ENCODE measurements around the gene BTBD19. TPM values are rescaled to one million over a fixed set of nuclear protein-coding genes. Genes with fewer than 3 reads are reported as not detected.
"Not testable (repeated sequence)": the region's sequence is repeated elsewhere in the genome, so short reads cannot be mapped to it uniquely, and the experiment has no call there.

Gene BTBD19
- polyA plus RNA-seq, 1 of the 3 experiments (the other 2 are of a cell fraction), result 36.9 TPM

DNA sequence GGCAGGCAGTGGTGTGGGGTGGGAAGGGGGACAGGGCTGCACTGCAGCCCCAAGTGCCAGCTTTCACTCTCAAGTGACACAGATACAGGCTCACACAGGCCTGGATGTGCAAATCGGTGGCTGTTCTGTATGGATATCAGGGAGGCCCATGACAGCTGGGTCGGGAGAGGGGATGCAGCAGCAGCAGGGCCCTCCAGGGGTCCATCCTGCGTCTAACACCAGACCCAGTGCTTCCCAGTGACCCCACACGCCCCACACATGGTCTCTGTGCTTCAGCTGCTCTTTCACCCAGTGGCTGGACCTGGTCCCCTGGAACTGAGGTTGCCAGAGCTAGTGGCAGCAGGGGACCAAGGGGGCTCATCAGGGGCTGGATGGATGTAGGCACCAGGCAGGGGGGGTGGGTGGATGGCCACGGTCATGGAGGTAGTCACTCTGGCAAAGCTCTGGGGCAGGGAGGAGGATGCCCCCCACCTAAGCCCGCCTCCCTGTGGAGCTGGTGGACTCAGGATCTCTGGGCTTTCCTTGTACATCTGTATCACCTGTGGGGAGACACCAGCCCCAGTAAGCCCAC is 13.9 kb downstream of the BTBD19 start:
- H3K79me2 ChIP-seq (ENCODE audit: insufficient read depth), result no peaks in the 10 kb centered on the region
- peaks cover 43% of the 10 kb centered on the region for H3F3A ChIP-seq (replicated peaks; ENCODE audit: insufficient read depth)
- no peak overlapping the region for H2AFZ ChIP-seq (ENCODE audit: low read depth)
- no peaks in the 10 kb centered on the region for H4K20me1 ChIP-seq (ENCODE audit: insufficient read depth)
- H3K27ac ChIP-seq (ENCODE audit: low read depth in 2 of 2, low read length in 1 of 2), result no peak overlapping the region
- H3K4me1 ChIP-seq (ENCODE audit: control insufficient read depth in 1 of 2, insufficient read depth in 2 of 2, low read depth in 1 of 2, low read length in 1 of 2), result peaks cover 5 to 7% of the 10 kb centered on the region in 2 experiments; a peak in 1 of 4 replicates
- no peaks in the 10 kb centered on the region for H3K9me2 ChIP-seq
- peaks cover 0 to 4% of the 10 kb centered on the region in 2 experiments for H3K36me3 ChIP-seq (replicated peaks in 1 of 2; ENCODE audit: control insufficient read depth in 1 of 2, insufficient read depth in 2 of 2, low read length in 1 of 2)
- POLR2A ChIA-PET, result interaction anchor here (1.1 to 1.4 kb wide), 4 partner anchors 8 to 493 kb away, joined by 3 to 4 read pairs (median 4); partner anchors contain the start of gene PLK3
- no peak overlapping the region for H3K4me3 ChIP-seq (ENCODE audit: low read depth in 2 of 2, low read length in 1 of 2)
- no peaks in the 10 kb centered on the region for H3K27me3 ChIP-seq (ENCODE audit: insufficient read depth)
- CTCF ChIA-PET, result interaction anchor here (1.1 to 1.3 kb wide), 5 partner anchors 9 to 478 kb away, joined by 3 to 5 read pairs (median 3); no protein-coding TSS in a partner anchor
- H3K4me2 ChIP-seq, result no peak overlapping the region
- H3K9ac ChIP-seq, result no peak overlapping the region
- 100% methylated on average over 1 of the region's 6 CpGs for WGBS (ENCODE audit: low lambda C conversion rate)
- no peaks in the 10 kb centered on the region for H3K9me3 ChIP-seq
- DNase-seq, result no peak
- TF ChIP-seq GATA2 (CRISPR knock-in tag; IDR thresholded peaks at IDR 0.05) (no peak), TCF12 (IDR thresholded peaks at IDR 0.05) (no peak)

DNA sequence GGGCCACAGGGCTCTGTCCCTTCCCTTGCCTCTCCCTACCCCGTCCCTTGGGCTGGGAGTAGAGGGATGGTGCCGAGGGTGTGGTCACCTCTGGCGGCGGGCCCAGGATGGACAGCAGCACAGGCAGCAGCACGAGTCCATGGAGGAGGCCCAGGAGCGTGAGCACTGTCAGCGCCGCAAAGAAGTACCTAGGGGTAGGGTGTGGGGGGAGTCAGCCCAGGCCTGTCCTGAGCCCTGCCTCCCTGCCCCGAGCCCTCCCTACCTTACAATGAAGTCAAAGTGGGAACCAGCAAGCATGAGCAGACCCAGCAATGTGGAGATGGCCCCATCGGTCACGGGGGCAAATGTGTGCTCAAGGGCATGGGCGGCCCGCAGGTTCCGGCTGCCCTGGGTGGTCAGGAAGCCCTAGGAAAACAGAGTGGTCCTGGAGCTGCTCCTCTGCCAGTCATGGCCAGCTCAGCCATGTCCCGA is 14.7 kb downstream of the BTBD19 start:
- no peak overlapping the region for H3K27ac ChIP-seq (ENCODE audit: low read depth in 2 of 2, low read length in 1 of 2)
- H3K4me2 ChIP-seq, result no peak overlapping the region
- DNase-seq, result no peak
- H4K20me1 ChIP-seq (ENCODE audit: insufficient read depth), result no peaks in the 10 kb centered on the region
- no peaks in the 10 kb centered on the region for H3K9me3 ChIP-seq
- ChIA-PET POLR2A (interaction anchor here (0.6 to 1.1 kb wide), 3 partner anchors 9 to 492 kb away, joined by 3 to 4 read pairs (median 3); no protein-coding TSS in a partner anchor), CTCF (interaction anchor here (0.7 to 1.1 kb wide), 2 partner anchors 37 to 95 kb away, joined by 3 read pairs; no protein-coding TSS in a partner anchor)
- H3K27me3 ChIP-seq (ENCODE audit: insufficient read depth), result no peaks in the 10 kb centered on the region
- H3K9me2 ChIP-seq, result no peaks in the 10 kb centered on the region
- WGBS (ENCODE audit: low lambda C conversion rate), result 83% methylated on average over 2 of the region's 15 CpGs
- no peaks in the 10 kb centered on the region for H3K79me2 ChIP-seq (ENCODE audit: insufficient read depth)
- TF ChIP-seq, protein P1, sequence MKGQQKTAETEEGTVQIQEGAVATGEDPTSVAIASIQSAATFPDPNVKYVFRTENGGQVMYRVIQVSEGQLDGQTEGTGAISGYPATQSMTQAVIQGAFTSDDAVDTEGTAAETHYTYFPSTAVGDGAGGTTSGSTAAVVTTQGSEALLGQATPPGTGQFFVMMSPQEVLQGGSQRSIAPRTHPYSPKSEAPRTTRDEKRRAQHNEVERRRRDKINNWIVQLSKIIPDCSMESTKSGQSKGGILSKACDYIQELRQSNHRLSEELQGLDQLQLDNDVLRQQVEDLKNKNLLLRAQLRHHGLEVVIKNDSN (IDR thresholded peaks at IDR 0.05; ENCODE audit: borderline replicate concordance, low read depth), result no peak
- TF ChIP-seq SMC3 (IDR thresholded peaks at IDR 0.05; ENCODE audit: low read depth, low read length) (no peak), EZH2phosphoT487 (IDR thresholded peaks at IDR 0.05; ENCODE audit: borderline replicate concordance, low read depth) (no peak), MEF2A (IDR thresholded peaks at IDR 0.05; ENCODE audit: borderline replicate concordance, low read depth) (no peak)
- H3K4me1 ChIP-seq (ENCODE audit: control insufficient read depth in 1 of 2, insufficient read depth in 2 of 2, low read depth in 1 of 2, low read length in 1 of 2), result peaks cover 5 to 7% of the 10 kb centered on the region in 2 experiments; a peak in 1 of 4 replicates
- peaks cover 35% of the 10 kb centered on the region for H3F3A ChIP-seq (replicated peaks; ENCODE audit: insufficient read depth)
- no peaks in the 10 kb centered on the region for H3K36me3 ChIP-seq (replicated peaks in 1 of 2; ENCODE audit: control insufficient read depth in 1 of 2, insufficient read depth in 2 of 2, low read length in 1 of 2)
- H2AFZ ChIP-seq (ENCODE audit: low read depth), result no peak overlapping the region
- H3K4me3 ChIP-seq (ENCODE audit: low read depth in 2 of 2, low read length in 1 of 2), result no peak overlapping the region
- H3K9ac ChIP-seq, result no peak overlapping the region

DNA sequence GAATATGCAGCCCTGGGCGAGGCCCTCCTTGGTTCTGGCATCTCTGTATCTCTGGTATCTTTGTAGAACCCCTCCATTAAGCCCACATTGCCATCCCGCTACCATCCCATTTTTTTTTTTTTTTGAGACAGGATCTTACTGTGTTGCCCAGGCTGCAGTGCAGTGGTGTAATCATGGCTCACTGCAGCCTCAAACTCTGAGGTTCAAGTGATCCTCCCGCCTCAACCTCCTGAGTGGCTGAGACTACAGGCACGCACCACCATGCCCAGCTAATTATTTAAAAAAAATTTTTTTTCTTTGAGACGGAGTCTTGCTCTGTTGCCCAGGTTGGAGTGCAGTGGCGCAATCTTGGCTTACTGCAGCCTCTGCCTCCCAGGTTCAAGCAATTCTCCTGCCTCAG is 16.1 kb downstream of the BTBD19 start:
- WGBS (ENCODE audit: low lambda C conversion rate), result 92% methylated on average over 6 of the region's 6 CpGs
- H3K79me2 ChIP-seq (ENCODE audit: insufficient read depth); H3K9me3 ChIP-seq; H3K4me2 ChIP-seq; DNase-seq; H3K4me1 ChIP-seq (ENCODE audit: control insufficient read depth in 1 of 2, insufficient read depth in 2 of 2, low read depth in 1 of 2, low read length in 1 of 2); H3K27me3 ChIP-seq (ENCODE audit: insufficient read depth); H3K4me3 ChIP-seq (ENCODE audit: low read depth in 2 of 2, low read length in 1 of 2); H3K9ac ChIP-seq; H3K36me3 ChIP-seq (replicated peaks in 1 of 2; ENCODE audit: control insufficient read depth in 1 of 2, insufficient read depth in 2 of 2, low read length in 1 of 2); H2AFZ ChIP-seq (ENCODE audit: low read depth); H3K27ac ChIP-seq (ENCODE audit: low read depth in 2 of 2, low read length in 1 of 2); CTCF ChIA-PET; H3K9me2 ChIP-seq; H4K20me1 ChIP-seq (ENCODE audit: insufficient read depth): not testable (repeated sequence)
- POLR2A ChIA-PET, result interaction anchor here (1.1 kb wide), 1 partner anchor 10 kb away, joined by 3 read pairs; no protein-coding TSS in a partner anchor
- H3F3A ChIP-seq (replicated peaks; ENCODE audit: insufficient read depth), result peaks cover 21% of the 10 kb centered on the region

All from SK-N-SH (cell line).